ENCODE measurements around the gene KCNJ8.

GRCh38 chr12:21725731-21726130, 48.8 kb downstream of the KCNJ8 start:
- TF ChIP-seq CTCF (IDR thresholded peaks at IDR 0.05) (no peak), POLR2A (IDR thresholded peaks at IDR 0.05) (no peak)

All from esophagus squamous epithelium (tissue), 4 donors.